ENCODE measurements around the gene ADIRF.
"Not testable (repeated sequence)": the region's sequence is repeated elsewhere in the genome, so short reads cannot be mapped to it uniquely, and the experiment has no call there.

The ADIRF gene

DNA sequence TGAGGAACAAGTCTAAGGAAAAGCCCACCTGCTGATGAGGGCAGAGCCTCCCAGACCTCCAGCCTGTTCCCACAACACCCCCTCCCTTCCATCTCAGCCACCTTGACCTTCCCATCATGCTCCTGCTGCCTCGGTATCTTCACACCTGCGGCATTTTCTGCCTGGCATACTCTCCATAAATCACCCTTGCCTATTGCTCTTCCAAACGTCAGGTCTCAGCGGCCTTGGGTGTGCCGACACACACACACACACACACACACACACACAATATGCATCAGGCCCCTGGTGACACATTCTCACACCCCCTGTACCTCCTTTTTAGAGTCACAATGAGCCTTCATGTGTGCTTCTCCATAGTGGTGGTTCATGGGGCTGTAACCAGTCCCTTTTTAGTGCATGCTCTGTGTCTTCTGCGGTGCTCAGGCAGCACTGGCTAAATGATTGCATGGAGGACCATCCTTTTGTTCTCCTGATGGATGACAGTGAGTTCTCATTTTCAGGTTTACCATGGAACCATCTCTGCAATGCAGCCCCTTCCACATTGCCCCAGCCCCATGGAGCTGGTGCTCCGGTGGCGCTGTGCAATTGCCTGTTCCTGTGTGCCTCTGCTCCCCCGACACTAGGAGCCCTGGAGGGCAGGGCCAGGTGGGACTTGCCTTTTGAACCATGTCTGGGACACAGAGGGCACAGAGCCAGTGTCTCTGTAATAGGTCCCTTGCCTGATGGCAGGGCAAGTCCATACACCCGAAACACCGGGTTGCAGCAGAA lies 4.5 kb downstream of the ADIRF start:
- no peak for DNase-seq (ENCODE audit: low read depth)
- H3K4me3 ChIP-seq (replicated peaks; ENCODE audit: low read depth, low read length): no peak overlapping the region
- TF ChIP-seq, protein P1, sequence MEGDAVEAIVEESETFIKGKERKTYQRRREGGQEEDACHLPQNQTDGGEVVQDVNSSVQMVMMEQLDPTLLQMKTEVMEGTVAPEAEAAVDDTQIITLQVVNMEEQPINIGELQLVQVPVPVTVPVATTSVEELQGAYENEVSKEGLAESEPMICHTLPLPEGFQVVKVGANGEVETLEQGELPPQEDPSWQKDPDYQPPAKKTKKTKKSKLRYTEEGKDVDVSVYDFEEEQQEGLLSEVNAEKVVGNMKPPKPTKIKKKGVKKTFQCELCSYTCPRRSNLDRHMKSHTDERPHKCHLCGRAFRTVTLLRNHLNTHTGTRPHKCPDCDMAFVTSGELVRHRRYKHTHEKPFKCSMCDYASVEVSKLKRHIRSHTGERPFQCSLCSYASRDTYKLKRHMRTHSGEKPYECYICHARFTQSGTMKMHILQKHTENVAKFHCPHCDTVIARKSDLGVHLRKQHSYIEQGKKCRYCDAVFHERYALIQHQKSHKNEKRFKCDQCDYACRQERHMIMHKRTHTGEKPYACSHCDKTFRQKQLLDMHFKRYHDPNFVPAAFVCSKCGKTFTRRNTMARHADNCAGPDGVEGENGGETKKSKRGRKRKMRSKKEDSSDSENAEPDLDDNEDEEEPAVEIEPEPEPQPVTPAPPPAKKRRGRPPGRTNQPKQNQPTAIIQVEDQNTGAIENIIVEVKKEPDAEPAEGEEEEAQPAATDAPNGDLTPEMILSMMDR (IDR thresholded peaks at IDR 0.05; ENCODE audit: low read length, missing control alignments): no peak

DNA sequence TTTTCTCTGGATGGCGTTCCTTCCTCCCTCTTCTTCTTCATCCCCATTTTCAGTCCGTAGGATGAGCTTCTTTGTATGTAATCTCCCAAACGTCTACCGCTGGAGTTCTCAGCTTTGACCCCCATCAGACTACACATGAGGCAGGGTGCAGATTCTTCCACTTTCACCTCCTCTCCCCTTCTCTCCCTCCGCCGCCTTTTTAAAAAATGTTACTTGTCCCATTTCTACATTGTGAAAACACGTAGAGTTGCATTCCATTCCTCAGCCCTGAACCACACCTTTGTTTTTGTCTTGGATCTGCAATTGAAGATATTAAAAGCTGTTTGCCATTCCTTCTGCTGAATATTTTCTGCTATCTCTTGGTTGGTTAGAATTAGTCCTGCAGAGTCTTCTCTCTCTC lies 6.2 kb downstream of the ADIRF start:
- H3K4me3 ChIP-seq (replicated peaks; ENCODE audit: low read depth, low read length): no peak overlapping the region
- no peak for DNase-seq (ENCODE audit: low read depth)
- TF ChIP-seq, protein P1 (IDR thresholded peaks at IDR 0.05; ENCODE audit: low read length, missing control alignments): no peak

DNA sequence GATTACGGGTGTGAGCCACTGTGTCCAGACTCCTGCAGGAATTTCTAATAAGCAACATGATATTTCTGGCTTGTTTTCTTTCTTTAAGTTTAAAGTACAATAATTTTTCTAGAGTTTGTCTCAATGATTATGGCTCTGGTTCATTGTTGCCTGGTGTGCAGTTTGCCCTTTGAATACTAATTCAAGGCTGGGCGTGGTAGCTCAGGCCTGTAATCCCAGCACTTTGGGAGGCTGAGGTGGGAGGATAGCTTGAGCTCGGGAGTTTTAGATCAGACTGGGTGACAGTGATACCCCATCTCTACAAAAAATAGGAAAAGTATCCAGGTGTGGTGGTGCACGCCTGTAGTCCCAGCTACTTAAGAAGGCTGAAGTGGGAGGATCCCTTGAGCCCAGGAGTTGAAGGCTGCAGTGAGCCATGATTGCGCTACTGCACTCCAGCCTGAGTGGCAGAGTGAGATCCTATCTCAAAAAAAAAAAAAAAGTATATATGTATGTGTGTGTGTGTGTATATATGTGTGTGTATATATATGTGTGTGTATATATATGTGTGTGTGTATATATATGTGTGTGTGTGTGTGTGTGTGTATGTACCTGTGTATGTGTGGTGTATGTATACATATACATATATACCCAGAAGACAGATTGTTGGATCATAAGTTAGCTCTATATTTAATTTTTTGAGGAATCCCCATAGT lies 8.2 kb downstream of the ADIRF start:
- TF ChIP-seq, protein P1 (IDR thresholded peaks at IDR 0.05; ENCODE audit: low read length, missing control alignments): no peak
- H3K4me3 ChIP-seq (replicated peaks; ENCODE audit: low read depth, low read length): no peak overlapping the region
- DNase-seq (ENCODE audit: low read depth): no peak

DNA sequence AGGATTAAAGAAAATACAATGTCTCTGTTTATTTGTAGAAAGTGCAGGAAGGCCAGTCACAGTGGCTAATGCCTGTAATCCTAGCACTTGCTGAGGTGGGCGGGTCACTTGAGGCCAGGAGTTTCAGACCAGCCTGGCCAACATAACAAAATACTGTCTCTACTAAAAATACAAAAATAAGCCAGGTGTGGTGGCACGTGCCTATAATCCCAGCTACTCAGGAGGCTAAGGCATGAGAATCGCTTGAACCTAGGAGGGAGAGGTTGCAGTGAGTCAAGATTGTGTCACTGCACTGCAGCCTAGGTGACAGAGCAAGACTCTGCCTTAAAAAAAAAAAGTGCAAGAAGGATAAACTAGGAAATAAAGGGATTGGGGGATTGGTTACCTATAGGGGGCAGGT lies 10.2 kb downstream of the ADIRF start:
- not testable (repeated sequence) for H3K4me3 ChIP-seq (replicated peaks; ENCODE audit: low read depth, low read length); DNase-seq (ENCODE audit: low read depth)

DNA sequence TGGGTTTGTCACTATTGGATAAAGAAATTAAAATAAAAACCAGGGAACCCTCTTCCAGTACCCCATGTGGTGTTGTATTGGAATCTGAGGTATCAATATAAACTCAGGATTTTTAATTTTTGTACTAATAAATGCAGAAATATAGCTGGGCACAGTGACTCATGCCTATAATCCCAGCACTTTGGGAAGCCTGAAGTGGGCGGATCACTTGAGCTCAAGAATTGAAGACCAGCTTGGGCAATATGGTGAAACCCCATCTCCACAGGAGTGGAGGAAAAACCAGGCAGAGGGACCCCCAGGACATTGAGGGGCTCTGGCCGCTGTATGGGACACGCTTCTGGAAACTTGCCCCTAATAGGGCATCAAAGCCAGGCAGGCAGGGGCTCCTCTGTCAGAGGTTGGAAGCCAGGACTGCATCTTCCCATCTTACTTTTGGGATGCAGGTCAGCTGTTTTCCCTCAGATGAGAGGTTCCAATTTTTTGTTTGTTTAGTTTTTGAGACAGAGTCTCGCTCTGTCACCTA lies 11.1 kb downstream of the ADIRF start:
- H3K4me3 ChIP-seq (replicated peaks; ENCODE audit: low read depth, low read length): no peak overlapping the region
- no peak for DNase-seq (ENCODE audit: low read depth)
- TF ChIP-seq, protein P1 (IDR thresholded peaks at IDR 0.05; ENCODE audit: low read length, missing control alignments): no peak

DNA sequence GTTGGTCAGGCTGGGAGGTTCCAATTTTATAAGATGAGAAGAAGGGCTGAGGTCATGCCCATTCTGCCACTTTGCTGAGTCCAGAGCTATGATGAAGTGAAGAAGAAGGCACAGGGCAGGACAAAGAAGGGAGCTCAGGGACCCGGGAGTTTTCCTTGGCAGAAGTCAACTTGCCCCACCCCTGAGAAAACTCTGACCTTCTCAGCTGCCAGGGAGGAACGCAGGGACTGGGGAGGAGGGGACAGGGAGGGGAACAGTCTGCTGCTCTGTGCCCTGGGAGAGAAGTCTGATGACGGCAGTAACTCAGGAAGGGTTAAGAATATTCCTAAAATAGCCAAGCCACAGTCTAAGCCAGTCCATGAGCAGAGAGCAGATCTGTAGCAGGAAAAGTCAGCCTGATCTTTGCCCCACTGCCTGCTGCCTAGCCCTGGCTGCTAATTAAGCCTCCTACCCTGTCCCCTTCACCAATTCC lies 11.7 kb downstream of the ADIRF start:
- TF ChIP-seq, protein P1 (IDR thresholded peaks at IDR 0.05; ENCODE audit: low read length, missing control alignments): no peak

DNA sequence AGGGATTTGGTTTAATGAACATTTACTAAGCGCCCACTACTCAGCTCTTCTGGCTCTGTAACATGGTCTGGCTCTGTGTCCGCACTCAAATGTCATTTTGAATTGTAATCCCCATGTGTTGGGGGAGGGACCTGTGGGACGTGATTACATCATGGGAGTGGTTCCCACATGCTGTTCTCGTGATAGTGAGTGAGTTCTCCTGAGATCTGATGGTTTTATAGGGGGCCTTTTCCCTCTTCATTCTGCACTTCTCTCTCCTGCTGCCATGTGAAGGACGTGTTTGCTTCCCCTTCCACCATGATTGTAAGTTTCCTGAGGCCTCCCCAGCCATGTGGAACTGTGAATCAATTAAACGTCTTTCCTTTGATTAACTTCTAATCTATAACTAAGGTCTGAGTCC lies 12.7 kb downstream of the ADIRF start:
- DNase-seq (ENCODE audit: low read depth); H3K4me3 ChIP-seq (replicated peaks; ENCODE audit: low read depth, low read length): not testable (repeated sequence)

More for the DNA sequence above, 11.7 kb downstream of the ADIRF start:
- DNase-seq (ENCODE audit: low read depth): no peak
- no peak overlapping the region for H3K4me3 ChIP-seq (replicated peaks; ENCODE audit: low read depth, low read length)

Data from fibroblast of pulmonary artery (primary cell).